ENCODE measurements around the gene SPIC. TPM values are rescaled to one million over a fixed set of nuclear protein-coding genes. Genes with fewer than 3 reads are reported as not detected.

The SPIC gene
- total RNA-seq (2014; rRNA removed; shearing (Covaris generic)) (not detected in 2 replicates), polyA plus RNA-seq (2016; fragmentation: Nextera tagmentation; extraction: Ambion mirVana) (not detected in 2 replicates)

- Histone ChIP-seq H3K4me3 (no peak within 1 kb of the TSS), H3K79me2 (ENCODE audit: insufficient read depth) (no peaks in the 10 kb centered on the region), H3K27me3 (replicated peaks; ENCODE audit: insufficient read depth) (no peaks in the 10 kb centered on the region), H3F3A (ENCODE audit: insufficient read depth) (no peaks in the 10 kb centered on the region), H3K4me1 (ENCODE audit: insufficient read depth) (no peaks in the 10 kb centered on the region), H3K9me3 (ENCODE audit: low read depth) (no peaks in the 10 kb centered on the region), H3K27ac (no peak within 1 kb of the TSS), H3K9me2 (ENCODE audit: insufficient read depth) (no peaks in the 10 kb centered on the region), H3K4me2 (ENCODE audit: unreplicated experiment) (no peak within 1 kb of the TSS), H4K20me1 (ENCODE audit: insufficient read depth) (no peaks in the 10 kb centered on the region), H2AFZ (no peak within 1 kb of the TSS), H3K9ac (no peak within 1 kb of the TSS), H3K36me3 (ENCODE audit: low read depth) (no peaks in the 10 kb centered on the region)
- in situ Hi-C loops (cut with MboI), result no loop called here
- TF ChIP-seq EZH2phosphoT487 (IDR thresholded peaks at IDR 0.05; ENCODE audit: insufficient read depth, low read depth) (no peak), EZH2 (IDR thresholded peaks at IDR 0.05; ENCODE audit: insufficient read depth, poor library complexity, severe bottlenecking) (no peak)
- DNase-seq, result no peak
- WGBS, 2 experiments (ENCODE audit: low coverage in 1 of 2, low lambda C conversion rate in 2 of 2, missing lambda C conversion rate in 2 of 2), result 63% methylated on average over 5 of the region's 5 CpGs
Observed at GRCh38 chr12:101474711-101475386, at the start of gene SPIC. Gene SPIC, plus strand, starts transcription at chr12:101475336. Its CDS starts 1,569 bp downstream, at chr12:101476905.

GRCh38 chr12:101430456-101430855 is 44.7 kb upstream of the SPIC start:
- H3K79me2 ChIP-seq (ENCODE audit: insufficient read depth), result no peaks in the 10 kb centered on the region
- no peaks in the 10 kb centered on the region for H4K20me1 ChIP-seq (ENCODE audit: insufficient read depth)
- H3K36me3 ChIP-seq (ENCODE audit: low read depth), result no peaks in the 10 kb centered on the region
- H3K4me3 ChIP-seq, result no peak overlapping the region
- H3K9ac ChIP-seq, result no peak overlapping the region
- in situ Hi-C loops (cut with MboI), result no loop called here
- TF ChIP-seq EZH2phosphoT487 (IDR thresholded peaks at IDR 0.05; ENCODE audit: insufficient read depth, low read depth), result no peak
- no peak for TF ChIP-seq EZH2 (IDR thresholded peaks at IDR 0.05; ENCODE audit: insufficient read depth, poor library complexity, severe bottlenecking)
- H3K4me1 ChIP-seq (ENCODE audit: insufficient read depth), result no peaks in the 10 kb centered on the region
- H3F3A ChIP-seq (ENCODE audit: insufficient read depth), result no peaks in the 10 kb centered on the region
- H3K27me3 ChIP-seq (replicated peaks; ENCODE audit: insufficient read depth), result no peaks in the 10 kb centered on the region
- no peak overlapping the region for H2AFZ ChIP-seq
- no peak for DNase-seq
- H3K9me3 ChIP-seq (ENCODE audit: low read depth), result no peaks in the 10 kb centered on the region
- H3K27ac ChIP-seq, result no peak overlapping the region
- WGBS, 2 experiments (ENCODE audit: low coverage in 1 of 2, low lambda C conversion rate in 2 of 2, missing lambda C conversion rate in 2 of 2), result 13 to 24% methylated on average over 2 of the region's 2 CpGs
- H3K4me2 ChIP-seq (ENCODE audit: unreplicated experiment), result no peak overlapping the region
- H3K9me2 ChIP-seq (ENCODE audit: insufficient read depth), result no peaks in the 10 kb centered on the region

- Histone ChIP-seq H3K4me1 (ENCODE audit: insufficient read depth) (no peaks in the 10 kb centered on the region), H3F3A (ENCODE audit: insufficient read depth) (no peaks in the 10 kb centered on the region), H3K4me3 (no peak overlapping the region), H3K9me3 (ENCODE audit: low read depth) (no peaks in the 10 kb centered on the region), H3K79me2 (ENCODE audit: insufficient read depth) (no peaks in the 10 kb centered on the region), H3K9me2 (ENCODE audit: insufficient read depth) (no peaks in the 10 kb centered on the region), H2AFZ (no peak overlapping the region), H3K36me3 (ENCODE audit: low read depth) (no peaks in the 10 kb centered on the region), H3K27ac (no peak overlapping the region), H3K4me2 (ENCODE audit: unreplicated experiment) (no peak overlapping the region), H3K27me3 (replicated peaks; ENCODE audit: insufficient read depth) (no peaks in the 10 kb centered on the region), H4K20me1 (ENCODE audit: insufficient read depth) (no peaks in the 10 kb centered on the region), H3K9ac (no peak overlapping the region)
- in situ Hi-C loops (cut with MboI), result no loop called here
- no peak for DNase-seq
- TF ChIP-seq EZH2phosphoT487 (IDR thresholded peaks at IDR 0.05; ENCODE audit: insufficient read depth, low read depth) (no peak), EZH2 (IDR thresholded peaks at IDR 0.05; ENCODE audit: insufficient read depth, poor library complexity, severe bottlenecking) (no peak)
Observed at GRCh38 chr12:101436136-101436535, 39.0 kb upstream of the SPIC start.

- H2AFZ ChIP-seq, result no peak overlapping the region
- DNase-seq, result no peak
Observed at GRCh38 chr12:101439236-101439635, 35.9 kb upstream of the SPIC start.

More at GRCh38 chr12:101439236-101439635, 35.9 kb upstream of the SPIC start:
- Histone ChIP-seq H3F3A (ENCODE audit: insufficient read depth) (no peaks in the 10 kb centered on the region), H4K20me1 (ENCODE audit: insufficient read depth) (no peaks in the 10 kb centered on the region), H3K36me3 (ENCODE audit: low read depth) (no peaks in the 10 kb centered on the region), H3K27me3 (replicated peaks; ENCODE audit: insufficient read depth) (no peaks in the 10 kb centered on the region), H3K9ac (no peak overlapping the region), H3K4me3 (no peak overlapping the region), H3K4me2 (ENCODE audit: unreplicated experiment) (no peak overlapping the region), H3K27ac (no peak overlapping the region), H3K79me2 (ENCODE audit: insufficient read depth) (no peaks in the 10 kb centered on the region), H3K4me1 (ENCODE audit: insufficient read depth) (no peaks in the 10 kb centered on the region), H3K9me3 (ENCODE audit: low read depth) (no peaks in the 10 kb centered on the region), H3K9me2 (ENCODE audit: insufficient read depth) (no peaks in the 10 kb centered on the region)
- TF ChIP-seq EZH2phosphoT487 (IDR thresholded peaks at IDR 0.05; ENCODE audit: insufficient read depth, low read depth) (no peak), EZH2 (IDR thresholded peaks at IDR 0.05; ENCODE audit: insufficient read depth, poor library complexity, severe bottlenecking) (no peak)
- WGBS, 2 experiments (ENCODE audit: low coverage in 1 of 2, low lambda C conversion rate in 2 of 2, missing lambda C conversion rate in 2 of 2), result 41 to 43% methylated on average over 5 of the region's 5 CpGs
- in situ Hi-C loops (cut with MboI), result no loop called here
